Prostate gland (tissue), 2 donors: ENCODE results near the gene MEIOSIN. TPM values are rescaled to one million over a fixed set of nuclear protein-coding genes. Genes with fewer than 3 reads are reported as not detected.
A peak's percentile ranks its signal among the peaks of the same experiment; 100 is the strongest.

Experiments
- DNase-seq: peaks from one replicate; pipeline ENCODE4 v3.0.0-alpha.2; 2019; ENCODE audit warnings: low spot score
- H3K27ac ChIP-seq, 2 donors: fragments of 200-600 bp; sonication (generic); 2 replicates each; pipeline ENCODE4 v1.5.1; 2017 to 2019
- H3K27me3 ChIP-seq: fragments of 200-600 bp; sonication (generic); replicated peaks from 2 replicates; pipeline ENCODE4 v1.5.1; 2019; ENCODE audit not compliant: insufficient read depth
- H3K36me3 ChIP-seq, 2 donors: fragments of 200-600 bp; sonication (generic); 1 replicate in 1 of 2; 2 replicates in 1 of 2; pipeline versions ENCODE4 v1.5.1 to v1.8.1; 2017 to 2019
- H3K4me1 ChIP-seq: fragments of 200-600 bp; sonication (generic); replicated peaks from 2 replicates; pipeline ENCODE4 v1.5.1; 2019
- H3K4me3 ChIP-seq, 2 donors: fragments of 200-600 bp; sonication (generic); 2 replicates each; pipeline ENCODE4 v1.5.1; 2017 to 2019
- H3K9me3 ChIP-seq: fragments of 200-600 bp; sonication (generic); 2 replicates; pipeline ENCODE4 v1.5.1; 2017
- CTCF ChIP-seq, 4 experiments: fragments of 200-600 bp in 2 of 4; fragments of 450-650 bp in 2 of 4; sonication (generic) in 2 of 4; IDR thresholded peaks; 1 replicate in 3 of 4; 2 replicates in 1 of 4; pipeline ENCODE4 v1.5.1; 2016 to 2019; ENCODE audit warnings: antibody characterized with exemption in 4 of 4, mild to moderate bottlenecking in 2 of 4, moderate library complexity in 2 of 4
- POLR2A ChIP-seq: fragments of 450-650 bp; IDR thresholded peaks from one replicate; pipeline ENCODE4 v1.6.1; 2016; ENCODE audit warnings: antibody characterized with exemption, mild to moderate bottlenecking
- POLR2AphosphoS5 ChIP-seq: sonication (generic); formaldehyde crosslinking; IDR thresholded peaks from one replicate; pipeline ENCODE4 v1.6.1; 2017; ENCODE audit warnings: antibody characterized with exemption
- WGBS: methylation state at CpG from one replicate; pipeline ENCODE4 v1.1.5; 2018; 5-methylcytosine and 5-hydroxymethylcytosine counted together
- intact Hi-C: fragments of 100-400 bp; cut with DNase I; formaldehyde crosslinking; loops from one replicate; pipeline ENCODE4 v1.14.2; 2022
- total RNA-seq, 2 donors: library from RNA; depleted of rRNA; stranded (reverse); fragments of >200 nt; gene quantifications; one replicate each; pipeline ENCODE4 v1.1.0, GENCODE V29; 2016

Gene MEIOSIN
- total RNA-seq, 2 donors from 2014 or later = 1.8 TPM; not detected in 1

- intact Hi-C loops = no loop called here
- H3K9me3 ChIP-seq = no peaks in the 10 kb centered on the region
- H3K27me3 ChIP-seq = no peaks in the 10 kb centered on the region
- TF ChIP-seq POLR2AphosphoS5 = no peak
- TF ChIP-seq CTCF (IDR thresholded peaks at IDR 0.05) = no peak
- no peak for TF ChIP-seq POLR2A
- no peak for DNase-seq
- H3K36me3 ChIP-seq = no peaks in the 10 kb centered on the region
- no peak overlapping the region for H3K27ac ChIP-seq
- H3K4me3 ChIP-seq = no peak overlapping the region
- WGBS = 90% methylated on average over 12 of the region's 12 CpGs
- no peaks in the 10 kb centered on the region for H3K4me1 ChIP-seq
Observed at GRCh38 chr19:45705710-45706415, 27.4 kb upstream of the MEIOSIN start.

GRCh38 chr19:45710356-45711130 is 22.7 kb upstream of the MEIOSIN start:
- peaks cover 4 to 5% of the 10 kb centered on the region in 2 donors for H3K36me3 ChIP-seq
- H3K9me3 ChIP-seq = no peaks in the 10 kb centered on the region
- intact Hi-C loops = no loop called here
- 58% methylated on average over 10 of the region's 10 CpGs for WGBS
- H3K4me1 ChIP-seq = no peaks in the 10 kb centered on the region
- H3K27me3 ChIP-seq = no peaks in the 10 kb centered on the region
- no peak overlapping the region for H3K27ac ChIP-seq
- H3K4me3 ChIP-seq = no peak overlapping the region
- TF ChIP-seq POLR2AphosphoS5 (peak; percentile 22), CTCF (IDR thresholded peaks at IDR 0.05) (no peak)
- DNase-seq = no peak

GRCh38 chr19:45711851-45712698 is 21.2 kb upstream of the MEIOSIN start:
- Histone ChIP-seq H3K4me1 (no peaks in the 10 kb centered on the region), H3K27me3 (no peaks in the 10 kb centered on the region), H3K36me3 (peaks cover 4 to 5% of the 10 kb centered on the region in 2 donors), H3K4me3 (no peak overlapping the region), H3K27ac (no peak overlapping the region), H3K9me3 (no peaks in the 10 kb centered on the region)
- no peak for DNase-seq
- WGBS = 93% methylated on average over 46 of the region's 76 CpGs
- intact Hi-C loops = no loop called here
- TF ChIP-seq POLR2A (no peak), CTCF (IDR thresholded peaks at IDR 0.05) (no peak)

GRCh38 chr19:45712699-45713067 is 20.6 kb upstream of the MEIOSIN start:
- no peak for DNase-seq
- Histone ChIP-seq H3K4me3 (no peak overlapping the region), H3K27me3 (no peaks in the 10 kb centered on the region), H3K36me3 (peaks cover 4 to 5% of the 10 kb centered on the region in 2 donors), H3K27ac (no peak overlapping the region), H3K9me3 (no peaks in the 10 kb centered on the region), H3K4me1 (no peaks in the 10 kb centered on the region)
- 90% methylated on average over 9 of the region's 25 CpGs for WGBS
- TF ChIP-seq CTCF (IDR thresholded peaks at IDR 0.05) = no peak
- TF ChIP-seq POLR2A = no peak
- TF ChIP-seq POLR2AphosphoS5 = no peak
- intact Hi-C loops = no loop called here
